Stimulated activated CD4-positive, alpha-beta T cell treated with anti-CD3 and anti-CD28 coated beads, Interleukin-1b, Interleukin-23, amount 100 ng/mL, for 4 hours (primary cell): ENCODE data around the gene HOXD13.

Source experiments
- DNase-seq, 2 donors: peaks; one replicate each; pipeline ENCODE4 v3.0.0-alpha.2; 2020; ENCODE audit warnings: low read depth in 2 of 2

Gene HOXD13

DNA sequence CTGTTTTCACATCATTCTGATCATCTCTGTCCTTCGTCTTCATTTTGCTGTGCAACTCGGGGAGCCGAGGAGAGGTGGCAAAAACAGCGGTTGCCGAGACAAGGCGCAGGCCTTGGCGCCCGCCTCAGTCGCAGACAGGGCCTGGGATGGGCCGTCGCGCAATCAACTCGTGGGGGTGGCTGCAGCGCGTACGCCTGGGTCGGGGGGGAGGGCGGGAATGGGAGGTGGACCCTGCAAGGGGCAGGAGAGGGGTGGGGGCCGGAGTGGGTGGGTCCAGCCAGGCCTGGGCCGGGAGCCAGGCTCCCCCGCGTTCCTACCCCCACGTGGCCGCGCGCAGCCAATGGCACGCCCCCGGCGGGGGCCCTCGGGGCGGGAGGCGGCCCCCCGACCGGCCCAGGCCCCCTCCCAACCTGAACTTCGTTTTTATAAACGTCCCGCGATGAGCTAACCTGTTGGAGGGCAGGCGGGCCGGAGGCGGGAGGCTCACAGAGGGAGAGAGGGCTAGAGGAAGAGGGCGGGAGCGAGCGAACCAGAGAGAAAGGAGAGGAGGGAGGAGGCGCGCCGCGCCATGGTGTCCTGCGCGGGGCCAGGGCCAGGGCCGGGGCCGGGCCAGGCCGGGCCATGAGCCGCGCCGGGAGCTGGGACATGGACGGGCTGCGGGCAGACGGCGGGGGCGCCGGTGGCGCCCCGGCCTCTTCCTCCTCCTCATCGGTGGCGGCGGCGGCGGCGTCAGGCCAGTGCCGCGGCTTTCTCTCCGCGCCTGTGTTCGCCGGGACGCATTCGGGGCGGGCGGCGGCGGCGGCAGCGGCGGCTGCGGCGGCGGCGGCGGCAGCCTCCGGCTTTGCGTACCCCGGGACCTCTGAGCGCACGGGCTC, at the start of gene HOXD13:
Gene HOXD13, plus strand, starts transcription at position 452 of the 875 bp plus-strand sequence. Its CDS starts 170 bp downstream, at position 622.
- no peak for DNase-seq

DNA sequence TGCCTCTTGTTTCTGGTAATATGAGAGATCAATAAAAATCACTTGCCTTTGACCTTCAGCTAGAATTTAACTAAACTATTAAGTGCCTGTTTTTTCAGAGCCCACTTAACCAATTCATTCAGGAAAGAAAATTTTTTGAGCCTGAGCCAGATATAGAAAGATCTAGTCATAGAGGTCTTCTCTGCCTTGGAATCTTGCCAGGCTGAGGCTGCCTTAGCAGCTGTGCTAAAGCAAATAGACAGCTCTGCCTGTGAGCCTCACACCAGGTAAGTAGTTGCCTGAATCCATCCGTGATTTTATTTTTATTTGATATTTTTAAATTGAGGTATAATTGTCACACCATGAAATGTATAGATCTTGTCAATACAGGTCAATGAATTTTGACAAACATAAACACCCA, 36.1 kb upstream of the HOXD13 start:
- DNase-seq: no peak

DNA sequence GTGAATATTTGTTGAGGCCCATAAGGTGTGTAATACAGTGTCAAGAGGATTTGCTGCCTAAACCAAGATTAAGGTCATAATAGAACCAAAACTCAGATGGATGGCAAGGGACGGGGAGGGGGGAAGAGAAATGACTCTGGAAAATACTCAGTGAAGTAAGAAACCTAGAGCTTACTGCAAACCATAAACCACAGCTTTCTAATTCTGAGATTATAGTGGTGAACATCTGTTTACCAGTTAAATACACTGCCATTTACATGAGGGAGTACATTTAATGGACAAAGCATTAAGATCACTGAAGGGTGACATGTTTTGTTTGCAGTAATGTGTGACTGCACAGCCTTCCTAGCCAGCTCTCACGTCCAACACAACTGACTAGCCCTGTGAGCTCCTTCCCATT, 28.6 kb upstream of the HOXD13 start:
- no peak for DNase-seq

DNA sequence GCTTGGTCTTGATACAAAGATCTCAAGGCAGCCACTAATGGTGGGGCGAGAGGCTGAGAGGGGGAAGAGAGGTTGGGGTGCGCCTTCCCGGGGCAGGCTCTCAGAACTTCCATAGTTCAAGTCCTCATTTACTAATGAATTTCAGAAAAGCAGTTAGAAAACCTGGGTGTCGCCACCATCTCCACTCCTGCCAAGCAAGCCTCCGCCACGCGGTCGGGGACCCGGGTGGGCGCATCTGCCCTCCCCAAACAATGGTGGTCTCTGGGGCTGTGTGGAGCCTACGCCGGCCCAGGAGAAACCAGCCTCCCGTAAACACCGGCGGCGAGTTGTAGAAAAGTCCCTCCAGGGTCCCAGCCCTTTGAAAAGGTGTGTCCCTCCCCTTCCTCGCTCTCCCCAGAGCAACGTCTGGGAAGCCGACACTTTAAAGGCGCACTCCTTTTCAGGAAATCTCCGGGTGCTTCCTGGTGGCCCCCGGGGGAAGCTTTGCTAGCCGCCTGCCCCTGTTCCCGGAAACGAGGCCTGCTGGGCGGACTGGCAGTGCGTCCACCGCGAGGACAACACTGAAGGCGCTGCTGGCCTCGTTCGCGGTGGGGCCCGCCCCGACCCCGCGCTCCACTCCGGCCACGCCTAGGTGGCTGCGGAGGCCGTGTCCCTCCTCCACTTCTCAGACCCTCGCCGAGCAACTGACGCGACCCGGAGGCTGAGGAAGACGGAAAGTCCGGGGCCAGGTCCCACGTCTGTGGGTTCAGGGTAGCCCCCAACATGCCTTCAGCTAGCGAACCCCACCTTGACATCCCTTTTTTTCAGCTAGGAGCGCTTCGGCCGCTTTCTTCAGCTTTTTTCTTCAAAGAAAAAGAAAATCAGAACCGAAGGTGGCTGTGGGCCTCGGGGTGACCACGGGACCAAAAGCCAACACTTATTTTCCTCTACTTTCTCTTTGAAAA, 25.6 kb upstream of the HOXD13 start:
- DNase-seq: no peak

DNA sequence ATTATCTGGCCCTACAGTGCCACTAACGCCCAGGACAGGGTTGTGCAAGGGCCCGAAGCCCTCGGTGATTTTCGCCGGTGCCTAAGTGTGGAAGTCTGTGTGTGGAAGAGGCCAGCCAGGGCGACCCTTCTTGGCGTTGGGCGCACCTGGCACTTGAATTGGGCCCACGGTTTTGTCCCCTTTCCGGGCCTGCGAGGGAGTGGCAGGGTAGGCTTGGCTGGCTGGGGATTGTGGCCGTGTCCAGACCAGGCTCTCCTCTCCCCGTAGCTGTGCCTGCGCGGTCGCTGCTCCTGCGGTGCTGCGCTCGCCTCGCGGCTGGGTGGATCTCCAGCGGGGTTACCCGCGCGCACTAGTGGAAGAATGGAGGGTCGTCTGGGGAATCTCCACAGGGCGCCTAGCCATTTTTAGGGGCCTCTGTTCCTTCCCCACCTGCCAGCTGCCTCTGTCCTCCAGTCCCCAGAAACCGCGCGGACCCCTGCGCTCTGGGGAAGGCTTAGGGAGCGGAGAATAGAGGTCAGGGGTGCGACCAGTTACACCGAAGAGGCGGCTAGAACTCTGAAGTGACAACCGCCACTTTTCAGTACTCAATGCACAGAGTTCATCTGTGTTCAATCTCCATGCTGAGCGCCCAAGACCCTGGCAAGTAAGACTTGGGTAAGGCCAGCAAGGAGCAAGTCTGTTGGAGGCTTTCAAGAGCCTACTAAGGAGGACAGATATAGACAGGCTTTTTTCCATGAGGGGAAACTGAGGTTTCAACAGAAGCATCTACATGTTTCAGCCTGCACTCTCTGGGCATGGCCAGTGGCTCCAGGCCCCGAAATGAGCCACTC, 24.7 kb upstream of the HOXD13 start:
- no peak for DNase-seq

DNA sequence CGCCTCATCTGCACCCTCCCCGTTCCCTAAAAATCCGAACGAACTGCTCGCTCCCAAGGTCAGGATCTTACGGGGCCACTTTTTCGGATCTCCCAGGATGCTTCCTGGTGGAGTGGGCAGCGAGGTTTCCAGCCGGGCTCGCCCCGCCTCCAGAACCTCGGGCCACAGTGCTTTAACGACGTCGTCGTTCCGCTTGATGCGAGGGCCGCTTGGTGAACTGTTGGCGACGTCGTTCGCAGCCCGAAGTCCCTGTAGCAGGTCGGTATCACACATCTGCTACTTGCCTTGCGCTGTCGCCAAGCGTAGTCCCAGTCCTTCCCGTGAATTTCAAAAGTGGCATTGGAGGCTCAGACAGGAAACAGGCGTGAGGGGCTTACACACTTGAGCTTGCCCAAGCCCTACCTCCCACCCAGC, 24.1 kb upstream of the HOXD13 start:
- DNase-seq: no peak

DNA sequence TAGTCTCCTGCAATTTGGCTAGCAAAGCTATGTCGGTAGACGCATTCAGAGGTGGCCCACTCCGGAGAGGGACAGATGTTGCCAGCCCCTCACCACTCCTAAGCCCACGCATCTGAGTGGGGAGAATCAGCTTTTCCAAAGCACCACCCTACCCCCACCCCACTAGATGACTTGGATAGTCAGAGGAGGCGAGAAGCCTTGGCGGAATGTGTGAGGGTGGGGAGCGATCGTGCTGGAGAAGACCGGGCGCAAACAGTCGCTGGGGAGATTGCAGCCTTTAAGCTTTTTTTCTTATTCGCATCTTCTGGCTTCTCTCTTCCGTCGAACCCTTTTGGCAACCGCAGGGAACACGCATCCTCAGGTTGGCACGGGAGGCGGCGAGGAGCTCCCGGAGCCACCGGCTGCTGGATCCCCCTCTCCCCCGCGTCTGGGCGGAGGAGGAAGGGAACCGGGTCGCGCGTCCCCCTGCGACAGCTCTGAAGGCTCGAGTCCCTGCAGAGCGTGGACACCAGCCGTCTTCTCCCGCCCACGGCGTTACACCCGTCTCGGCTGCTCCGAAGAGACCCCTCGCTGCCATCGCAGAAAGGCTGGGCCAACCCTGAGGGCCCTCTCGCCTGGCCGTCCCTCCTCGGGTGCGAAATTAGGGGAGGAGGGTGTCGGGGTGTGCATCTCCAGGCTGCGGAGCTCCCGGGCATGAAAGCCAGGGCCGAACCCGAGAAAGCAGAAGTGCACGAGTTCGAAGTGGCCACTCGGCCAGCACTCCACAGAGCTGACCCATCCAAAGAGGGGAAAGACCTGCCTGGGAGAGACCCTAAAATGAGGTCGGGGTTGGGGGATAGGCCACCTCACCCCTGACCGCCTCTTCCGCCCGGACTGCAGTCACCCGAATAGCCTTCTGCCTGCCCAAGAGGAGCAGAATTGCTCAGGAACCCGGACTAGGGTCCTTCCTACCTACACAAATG, 20.9 kb upstream of the HOXD13 start:
- DNase-seq: no peak

DNA sequence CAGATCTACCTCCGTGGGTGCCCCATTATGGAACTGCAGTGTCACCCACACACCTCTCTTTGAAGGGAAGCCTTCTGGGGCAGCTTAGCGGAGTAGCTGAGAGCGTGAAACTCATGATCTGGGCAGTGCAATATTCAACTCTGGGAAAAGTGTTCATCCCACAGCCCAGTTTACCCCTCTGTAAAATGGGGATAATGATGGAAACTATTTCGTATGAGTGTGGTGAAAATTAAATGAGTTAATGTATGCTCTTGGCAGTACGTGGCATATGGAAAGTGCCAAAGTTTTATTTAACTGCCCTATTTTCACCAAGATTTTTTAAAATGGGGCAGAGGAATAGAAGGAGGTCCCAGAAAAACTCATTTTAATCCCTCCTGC, 20.2 kb upstream of the HOXD13 start:
- no peak for DNase-seq

DNA sequence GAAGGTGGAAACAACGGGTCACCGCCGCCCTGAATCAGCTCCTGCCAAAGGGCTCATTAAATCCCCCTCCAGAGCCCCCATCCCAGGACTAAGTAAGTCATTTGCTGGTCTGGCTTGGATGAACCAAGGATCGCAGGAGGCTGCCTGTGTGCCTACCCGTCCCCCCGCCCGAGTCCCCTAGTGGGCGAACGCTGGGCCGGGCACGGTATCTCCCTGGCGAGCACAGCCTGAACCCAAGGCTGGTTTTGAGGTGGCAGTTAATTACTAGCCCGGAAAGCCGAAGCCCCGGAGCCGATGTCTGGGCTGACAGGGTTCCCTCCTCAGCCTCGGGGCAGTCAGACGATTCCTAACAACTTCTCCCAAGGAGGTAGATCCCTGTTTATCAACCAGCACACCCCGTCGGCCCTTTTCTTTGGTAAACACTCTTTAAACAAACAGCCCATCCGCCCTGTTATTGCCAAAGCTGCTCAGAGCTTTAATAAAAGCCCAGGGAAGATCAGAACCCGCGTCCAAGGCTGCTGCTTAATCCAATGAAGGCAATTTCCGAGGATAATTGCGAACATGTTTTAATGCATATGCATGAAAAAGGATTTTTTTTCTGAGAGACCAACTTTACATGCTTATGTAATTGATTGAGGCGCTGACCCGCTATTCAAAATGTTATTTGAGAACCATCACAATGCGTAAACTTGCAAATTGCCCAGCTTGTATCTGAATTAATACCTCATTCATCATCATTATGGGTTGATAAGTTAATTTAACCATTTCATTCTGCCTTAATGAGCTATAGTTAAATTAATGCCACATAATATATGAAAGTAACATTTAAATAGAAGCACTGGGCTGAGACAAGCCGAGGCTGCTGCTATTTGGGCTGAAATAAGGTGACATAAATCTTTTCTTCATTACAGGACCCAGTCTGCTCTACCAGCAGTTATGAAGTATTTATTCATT, 19.3 kb upstream of the HOXD13 start:
- DNase-seq: no peak

DNA sequence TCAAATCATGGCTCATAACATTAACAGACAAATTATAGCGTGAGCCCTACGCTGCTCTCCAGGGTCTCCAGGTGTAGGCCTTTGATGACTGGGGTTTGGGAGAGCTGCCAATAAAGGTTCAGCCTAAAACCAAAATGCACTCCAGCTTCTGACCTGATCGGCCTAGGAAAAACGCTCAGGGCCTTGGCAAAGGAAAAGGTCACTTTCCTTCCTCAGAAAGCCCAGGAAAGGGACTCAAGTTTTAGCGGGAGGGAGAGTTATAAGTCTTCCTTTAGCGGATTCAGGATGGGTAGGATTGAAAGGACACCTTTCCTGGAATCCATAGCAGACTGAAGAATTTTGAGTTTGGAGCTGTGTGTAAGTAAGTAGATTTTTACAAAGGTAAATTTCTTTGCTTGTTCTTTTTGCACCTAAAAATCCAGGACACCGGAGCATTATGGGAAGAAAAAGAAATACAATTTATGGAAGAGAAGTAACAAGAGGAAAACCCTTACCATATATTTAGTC, 17.5 kb upstream of the HOXD13 start:
- no peak for DNase-seq

DNA sequence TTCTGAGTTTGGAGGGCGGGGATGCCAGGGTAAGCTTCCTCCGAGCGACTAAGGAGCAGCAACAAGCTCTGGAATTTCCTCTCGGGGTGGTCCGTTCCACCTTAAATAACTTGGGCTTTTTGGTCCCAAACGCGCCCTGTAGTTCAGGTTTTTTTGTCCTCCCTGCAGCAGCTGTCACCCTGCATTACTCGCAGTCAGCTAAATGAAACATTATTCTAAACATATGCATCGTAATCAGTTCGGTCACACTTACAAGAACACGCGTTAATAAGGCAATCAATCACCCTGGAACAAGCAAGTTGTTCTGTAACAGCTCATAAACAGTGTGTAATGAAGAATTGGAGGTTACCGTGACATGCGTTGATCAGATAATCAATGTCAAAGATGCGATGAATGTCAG, 17.0 kb upstream of the HOXD13 start:
- no peak for DNase-seq

DNA sequence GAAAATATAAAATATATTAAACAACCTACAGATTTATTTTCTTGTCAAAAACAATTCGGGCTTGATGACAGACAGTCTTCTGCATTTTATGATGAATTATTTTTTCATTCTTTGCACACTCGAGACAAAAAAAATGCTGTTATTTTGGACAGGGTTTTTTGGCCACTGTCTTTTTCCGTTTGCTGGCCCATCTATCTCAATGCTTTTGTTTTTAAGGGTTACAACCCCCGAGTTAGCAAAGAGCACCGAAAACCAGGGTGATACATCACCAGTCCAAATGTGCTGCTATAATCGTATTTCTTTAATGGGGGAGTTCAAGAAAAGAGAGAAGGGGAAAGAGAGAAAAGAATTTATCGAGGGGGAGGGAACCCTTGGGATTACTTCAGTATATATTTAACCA, 16.5 kb upstream of the HOXD13 start:
- no peak for DNase-seq

DNA sequence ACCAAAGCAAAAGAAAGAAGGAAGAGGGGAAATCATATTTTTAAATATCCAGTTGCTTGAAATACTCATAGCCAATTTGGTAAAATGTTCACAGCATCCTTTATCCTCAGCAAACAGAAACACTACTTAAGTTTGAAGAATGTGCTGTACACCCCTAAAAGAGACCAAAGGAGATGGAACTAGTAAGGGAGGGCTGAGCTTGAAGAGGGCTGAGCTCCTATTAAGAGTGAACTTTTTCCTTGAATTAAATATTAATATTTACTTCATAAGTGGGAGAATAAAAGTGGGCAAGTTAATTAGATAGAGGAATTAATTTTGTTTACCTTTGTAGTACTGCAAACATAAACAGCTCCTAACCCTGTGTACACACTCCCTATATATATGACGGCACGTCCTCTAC, 15.7 kb upstream of the HOXD13 start:
- DNase-seq: no peak

DNA sequence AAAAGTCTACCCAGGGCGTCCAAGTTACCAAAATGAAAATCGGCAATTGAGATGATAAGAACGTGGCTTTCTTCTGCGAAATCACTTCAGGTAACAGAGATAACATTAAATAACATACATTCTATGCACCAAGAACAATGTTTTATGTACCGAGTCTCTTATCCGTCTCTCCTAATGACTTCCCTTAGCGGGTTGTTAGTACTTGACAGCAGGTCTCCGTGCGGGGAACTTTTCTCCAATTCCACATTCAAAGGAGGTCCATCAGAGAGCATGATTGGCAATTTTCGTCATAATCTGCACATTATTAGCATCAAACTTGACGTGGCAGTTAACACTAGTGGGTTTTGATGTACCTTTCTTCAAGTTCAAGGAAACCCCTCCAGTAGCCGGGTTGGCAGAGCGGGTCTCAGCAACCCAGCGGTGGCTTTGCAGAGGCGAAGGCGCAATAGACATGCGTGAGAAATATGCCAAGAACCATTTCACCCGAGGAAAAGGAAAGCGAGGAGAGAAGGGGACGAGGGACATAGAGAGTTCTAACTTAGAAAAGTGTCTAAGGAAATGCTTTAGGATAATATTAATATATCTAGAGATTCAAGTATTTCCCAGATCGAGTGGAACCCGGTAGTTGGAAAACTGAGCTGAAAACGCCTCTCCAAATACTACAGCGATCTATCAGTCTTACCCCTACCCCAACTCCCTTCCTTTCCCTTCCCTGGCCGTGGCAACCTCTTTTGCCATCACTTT, 13.8 kb upstream of the HOXD13 start:
- DNase-seq: no peak

DNA sequence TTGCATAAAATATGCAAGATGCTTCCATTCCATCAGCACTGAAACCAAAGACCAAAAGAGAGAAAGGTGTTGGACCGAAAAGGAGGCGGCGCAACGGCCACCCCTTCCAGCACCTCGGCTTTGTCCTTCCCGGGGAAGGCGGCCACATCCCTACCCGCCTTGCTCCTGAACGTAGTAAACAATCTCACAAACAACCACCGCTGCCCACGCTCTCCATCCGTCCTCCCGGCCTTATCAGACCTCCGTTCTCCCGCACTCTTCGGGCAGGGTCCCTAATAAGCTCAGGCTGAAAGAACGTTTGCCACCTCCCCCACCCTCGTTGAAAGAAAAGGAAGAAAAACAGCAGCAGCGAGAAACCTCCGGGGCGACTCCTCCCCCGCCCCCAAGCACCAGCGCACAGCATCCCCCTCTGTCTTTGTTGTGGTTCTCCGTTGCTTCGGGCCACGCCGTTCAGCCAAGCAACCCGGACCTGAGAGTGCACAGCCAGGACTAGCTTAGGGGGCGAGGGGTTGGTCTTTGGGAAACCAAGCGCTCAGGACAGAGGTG, 13.2 kb upstream of the HOXD13 start:
- DNase-seq: no peak

DNA sequence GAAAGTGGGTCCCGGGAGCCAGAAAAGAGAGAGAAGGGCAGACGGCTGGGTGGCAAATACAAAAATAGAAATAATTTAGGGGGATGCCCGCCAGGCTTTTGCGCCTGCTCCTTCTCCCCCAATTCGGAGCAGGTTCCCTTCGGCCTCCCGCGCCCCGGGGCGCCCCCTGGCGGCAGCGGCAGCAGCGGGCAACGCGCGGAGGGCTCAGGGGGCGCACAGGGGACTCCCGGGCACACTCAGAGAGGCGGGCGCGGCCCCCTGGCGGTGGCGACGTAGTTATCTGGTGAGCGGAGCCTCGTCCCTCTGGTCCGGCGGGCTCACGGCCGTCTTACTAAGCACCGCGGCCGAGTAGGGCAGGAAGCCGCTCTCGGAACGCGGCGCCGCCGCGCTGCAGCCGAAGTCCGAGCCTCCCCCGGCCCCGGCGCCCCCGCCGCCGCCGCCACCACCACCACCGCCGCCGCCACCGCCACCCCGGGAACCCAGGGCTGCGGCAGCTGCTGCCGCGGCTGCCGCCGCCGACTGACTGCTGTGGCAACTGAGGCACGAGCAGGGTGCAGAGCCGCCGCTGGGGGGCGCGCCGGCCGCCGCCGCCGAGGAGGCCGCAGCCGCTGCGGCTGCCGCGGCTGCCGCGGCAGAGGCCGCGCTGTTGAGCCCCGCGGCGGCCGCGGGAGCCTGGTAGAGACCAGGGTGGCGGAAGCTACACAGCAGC, 12.5 kb upstream of the HOXD13 start:
- no peak for DNase-seq

DNA sequence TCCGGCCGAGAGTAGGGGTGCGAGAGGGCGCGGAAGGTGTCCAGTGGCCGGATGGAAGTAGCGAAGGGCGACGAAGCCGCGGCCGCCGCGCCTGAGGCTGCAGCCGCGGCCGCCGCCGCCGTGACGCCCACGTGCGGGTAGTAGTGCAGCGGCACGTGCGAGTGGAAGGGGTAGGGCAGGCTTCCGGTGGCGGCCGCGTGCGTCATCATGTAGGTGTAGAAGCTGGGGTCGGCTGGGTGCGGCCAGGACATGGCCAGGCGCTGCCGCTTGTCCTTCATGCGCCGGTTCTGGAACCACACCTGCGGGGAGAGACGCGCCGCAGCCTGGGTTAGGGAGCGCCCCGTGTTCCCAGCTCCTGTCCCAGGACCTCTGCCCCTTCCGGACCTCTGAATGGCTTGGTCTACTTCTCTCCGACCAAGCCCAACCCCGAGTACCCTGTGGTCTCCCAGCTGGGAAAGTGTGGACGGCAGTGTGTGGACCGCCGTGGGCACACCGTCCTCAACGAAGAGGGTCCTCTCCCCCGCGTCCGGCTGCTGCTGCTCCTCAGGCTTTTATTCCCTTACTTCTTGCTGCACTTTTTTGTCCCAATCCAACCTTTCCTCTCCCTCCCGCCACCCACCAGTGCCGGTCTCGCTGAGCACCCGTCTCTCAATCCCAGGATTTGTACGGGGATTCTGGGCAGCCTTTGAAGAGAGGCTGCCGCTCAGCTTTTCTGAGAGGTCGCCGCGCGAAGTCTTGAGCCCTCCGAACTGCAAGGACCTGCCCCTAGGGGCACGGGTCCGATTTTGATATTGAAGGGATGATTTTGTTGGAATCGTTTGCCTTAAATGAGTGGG, 11.8 kb upstream of the HOXD13 start:
- DNase-seq: no peak
